ENCODE results near the gene OSBPL10.

The OSBPL10 gene

GRCh38 chr3:31896648-31897433 lies 84.2 kb downstream of the OSBPL10 start:
- TF ChIP-seq, protein P1, sequence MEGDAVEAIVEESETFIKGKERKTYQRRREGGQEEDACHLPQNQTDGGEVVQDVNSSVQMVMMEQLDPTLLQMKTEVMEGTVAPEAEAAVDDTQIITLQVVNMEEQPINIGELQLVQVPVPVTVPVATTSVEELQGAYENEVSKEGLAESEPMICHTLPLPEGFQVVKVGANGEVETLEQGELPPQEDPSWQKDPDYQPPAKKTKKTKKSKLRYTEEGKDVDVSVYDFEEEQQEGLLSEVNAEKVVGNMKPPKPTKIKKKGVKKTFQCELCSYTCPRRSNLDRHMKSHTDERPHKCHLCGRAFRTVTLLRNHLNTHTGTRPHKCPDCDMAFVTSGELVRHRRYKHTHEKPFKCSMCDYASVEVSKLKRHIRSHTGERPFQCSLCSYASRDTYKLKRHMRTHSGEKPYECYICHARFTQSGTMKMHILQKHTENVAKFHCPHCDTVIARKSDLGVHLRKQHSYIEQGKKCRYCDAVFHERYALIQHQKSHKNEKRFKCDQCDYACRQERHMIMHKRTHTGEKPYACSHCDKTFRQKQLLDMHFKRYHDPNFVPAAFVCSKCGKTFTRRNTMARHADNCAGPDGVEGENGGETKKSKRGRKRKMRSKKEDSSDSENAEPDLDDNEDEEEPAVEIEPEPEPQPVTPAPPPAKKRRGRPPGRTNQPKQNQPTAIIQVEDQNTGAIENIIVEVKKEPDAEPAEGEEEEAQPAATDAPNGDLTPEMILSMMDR (IDR thresholded peaks at IDR 0.05; ENCODE audit: low read depth, low read length): no peak
- no peak for DNase-seq
- H3K36me3 ChIP-seq: no peaks in the 10 kb centered on the region
- H3K4me1 ChIP-seq: no peaks in the 10 kb centered on the region
- H3K27me3 ChIP-seq: no peaks in the 10 kb centered on the region
- no peak overlapping the region for H3K4me3 ChIP-seq (ENCODE audit: low read depth, low read length)
- H3K9me3 ChIP-seq: no peaks in the 10 kb centered on the region

DNA sequence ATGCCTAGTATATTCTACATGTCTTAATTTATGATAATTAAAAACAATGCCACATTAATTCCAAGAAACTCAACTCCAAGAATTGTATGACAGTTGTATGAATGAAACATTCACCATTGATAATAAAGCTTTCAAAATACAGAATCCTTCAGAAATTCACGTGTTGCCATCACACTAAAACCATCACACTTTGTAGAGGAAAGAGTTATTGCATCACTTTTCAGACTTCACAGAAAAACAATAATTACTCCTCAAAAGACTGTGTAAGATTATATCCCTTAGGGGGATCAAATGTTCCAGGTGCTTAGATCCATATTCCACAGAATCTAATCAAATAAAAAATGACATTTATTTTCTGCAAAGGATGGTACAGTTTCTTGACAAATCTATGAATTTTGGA lies 85.0 kb downstream of the OSBPL10 start:
- H3K4me1 ChIP-seq: no peaks in the 10 kb centered on the region

GRCh38 chr3:31895471-31895870 lies 85.6 kb downstream of the OSBPL10 start:
- Histone ChIP-seq H3K9me3 (no peaks in the 10 kb centered on the region), H3K27me3 (no peaks in the 10 kb centered on the region), H3K4me1 (no peaks in the 10 kb centered on the region), H3K4me3 (ENCODE audit: low read depth, low read length) (no peak overlapping the region), H3K36me3 (no peaks in the 10 kb centered on the region)
- TF ChIP-seq, protein P1 (IDR thresholded peaks at IDR 0.05; ENCODE audit: low read depth, low read length): no peak
- DNase-seq: no peak

More for the DNA sequence above, 85.0 kb downstream of the OSBPL10 start:
- Histone ChIP-seq H3K36me3 (no peaks in the 10 kb centered on the region), H3K27me3 (no peaks in the 10 kb centered on the region), H3K4me3 (ENCODE audit: low read depth, low read length) (no peak overlapping the region), H3K9me3 (no peaks in the 10 kb centered on the region)
- DNase-seq: no peak
- TF ChIP-seq, protein P1 (IDR thresholded peaks at IDR 0.05; ENCODE audit: low read depth, low read length): no peak

GRCh38 chr3:31892916-31893573 lies 88.0 kb downstream of the OSBPL10 start:
- Histone ChIP-seq H3K4me3 (ENCODE audit: low read depth, low read length) (no peak overlapping the region), H3K27me3 (no peaks in the 10 kb centered on the region), H3K9me3 (no peaks in the 10 kb centered on the region), H3K4me1 (no peaks in the 10 kb centered on the region), H3K36me3 (no peaks in the 10 kb centered on the region)
- TF ChIP-seq, protein P1 (IDR thresholded peaks at IDR 0.05; ENCODE audit: low read depth, low read length): no peak
- no peak for DNase-seq

DNA sequence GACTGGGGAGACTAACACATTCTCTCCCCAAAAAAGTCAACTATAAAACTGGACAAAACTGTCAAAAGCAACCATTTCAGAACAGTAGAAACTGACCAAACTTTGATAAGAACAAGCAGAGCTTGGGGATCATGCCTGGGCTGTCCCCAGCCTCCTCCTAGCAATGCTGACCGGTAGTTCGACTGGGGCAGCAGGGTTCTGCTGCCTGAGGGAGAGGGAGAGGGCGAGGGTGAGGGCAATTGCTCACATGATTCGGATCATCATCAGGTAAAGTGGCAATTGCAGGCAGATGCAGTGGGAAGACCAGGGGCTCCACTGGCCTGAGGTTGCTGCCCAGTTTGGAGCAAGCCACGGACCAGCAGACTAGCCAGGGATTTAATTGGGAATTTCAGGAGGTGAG lies 88.6 kb downstream of the OSBPL10 start:
- H3K4me1 ChIP-seq: no peaks in the 10 kb centered on the region
- DNase-seq: no peak
- no peak overlapping the region for H3K4me3 ChIP-seq (ENCODE audit: low read depth, low read length)
- TF ChIP-seq, protein P1 (IDR thresholded peaks at IDR 0.05; ENCODE audit: low read depth, low read length): no peak
- no peaks in the 10 kb centered on the region for H3K36me3 ChIP-seq
- no peaks in the 10 kb centered on the region for H3K27me3 ChIP-seq
- no peaks in the 10 kb centered on the region for H3K9me3 ChIP-seq

GRCh38 chr3:31891876-31892455 lies 89.1 kb downstream of the OSBPL10 start:
- Histone ChIP-seq H3K4me3 (ENCODE audit: low read depth, low read length) (no peak overlapping the region), H3K4me1 (no peaks in the 10 kb centered on the region), H3K27me3 (no peaks in the 10 kb centered on the region), H3K36me3 (no peaks in the 10 kb centered on the region), H3K9me3 (no peaks in the 10 kb centered on the region)
- TF ChIP-seq, protein P1 (IDR thresholded peaks at IDR 0.05; ENCODE audit: low read depth, low read length): no peak
- no peak for DNase-seq

Data from BE2C (cell line).